IMR-90 (cell line): ENCODE results near the gene TENT5C. TPM values are rescaled to one million over a fixed set of nuclear protein-coding genes. Genes with fewer than 3 reads are reported as not detected.

Source experiments
- ATAC-seq: fragments of 200-7000 bp; cut with Tn5 transposase; 2 replicates; pipeline ENCODE4 v1.9.1; 2020; ENCODE audit warnings: low read depth, mild to moderate bottlenecking, moderate library complexity
- BruUV-seq: library from RNA; stranded (reverse); fragments of 400-500 nt; replicated peaks from 2 replicates; lab custom pipeline; 2021; lab: Mats Ljungman, UMichigan
- CTCF ChIA-PET: fragments of 300-600 bp; formaldehyde crosslinking; extraction: SDS; loops from one replicate; lab custom pipeline; 2021; ENCODE audit warnings: antibody characterized with exemption; lab: Yijun Ruan, JAX
- POLR2A ChIA-PET: fragments of 300-600 bp; sonication (Branson Sonifier 250); formaldehyde crosslinking; loops from one replicate; lab custom pipeline; 2022; ENCODE audit warnings: antibody characterized with exemption; ENCODE audit not compliant: unreplicated experiment; lab: Charles Lee
- DNase-seq: peaks from one replicate; pipeline ENCODE4 v3.0.0; 2013
- H2AFZ ChIP-seq: replicated peaks from 2 replicates; pipeline ENCODE3; 2013; ENCODE audit warnings: low read length, mild to moderate bottlenecking; ENCODE audit not compliant: poor library complexity
- H2AK5ac ChIP-seq: 2 replicates; pipeline ENCODE4 v1.6.1; 2013; ENCODE audit warnings: low read depth, low read length, inconsistent platforms
- H2AK9ac ChIP-seq: replicated peaks from 2 replicates; pipeline ENCODE3; 2013; ENCODE audit warnings: mild to moderate bottlenecking, low read depth, low read length, moderate library complexity; ENCODE audit not compliant: poor library complexity
- H2BK120ac ChIP-seq: 2 replicates; pipeline ENCODE4 v1.6.1; 2013; ENCODE audit warnings: low read depth, low read length, inconsistent platforms
- H2BK15ac ChIP-seq: 3 replicates; pipeline ENCODE4 v1.6.1; 2013; ENCODE audit warnings: low read depth, low read length, inconsistent platforms
- H2BK20ac ChIP-seq: 2 replicates; pipeline ENCODE4 v1.6.1; 2013; ENCODE audit warnings: low read depth, mild to moderate bottlenecking, inconsistent platforms, low read length, moderate library complexity
- H2BK5ac ChIP-seq: 2 replicates; pipeline ENCODE4 v1.6.1; 2013; ENCODE audit warnings: mild to moderate bottlenecking, low read depth, low read length, inconsistent platforms; ENCODE audit not compliant: poor library complexity, severe bottlenecking
- H3K14ac ChIP-seq: replicated peaks from 2 replicates; pipeline ENCODE4 v1.6.1; 2013; ENCODE audit warnings: low read depth, low read length, inconsistent platforms
- H3K18ac ChIP-seq: 2 replicates; pipeline ENCODE4 v1.6.1; 2013; ENCODE audit warnings: low read depth, low read length, control low read depth
- H3K23ac ChIP-seq: 2 replicates; pipeline ENCODE4 v1.6.1; 2013; ENCODE audit warnings: low read depth, low read length, inconsistent platforms
- H3K27ac ChIP-seq: 2 replicates; pipeline ENCODE4 v1.5.1; 2013; ENCODE audit warnings: mild to moderate bottlenecking, control low read depth, low read length; ENCODE audit not compliant: insufficient read depth
- H3K27me3 ChIP-seq: 2 replicates; pipeline ENCODE4 v1.6.1; 2013; ENCODE audit warnings: low read length; ENCODE audit not compliant: control insufficient read depth, insufficient read depth
- H3K36me3 ChIP-seq: 2 replicates; pipeline ENCODE4 v1.6.1; 2013; ENCODE audit warnings: low read length, mixed read lengths; ENCODE audit not compliant: control insufficient read depth, insufficient read depth
- H3K4ac ChIP-seq: 2 replicates; pipeline ENCODE4 v1.6.1; 2013; ENCODE audit warnings: low read depth, low read length, inconsistent platforms
- H3K4me1 ChIP-seq: 2 replicates; pipeline ENCODE4 v1.6.1; 2013; ENCODE audit warnings: low read length, mixed read lengths; ENCODE audit not compliant: control insufficient read depth, insufficient read depth
- H3K4me2 ChIP-seq: 2 replicates; pipeline ENCODE4 v1.6.1; 2013; ENCODE audit warnings: low read depth, mild to moderate bottlenecking, control low read depth, low read length, moderate library complexity
- H3K4me3 ChIP-seq: 2 replicates; pipeline ENCODE4 v1.5.1; 2013; ENCODE audit warnings: low read depth, mild to moderate bottlenecking, control low read depth, low read length, moderate library complexity; ENCODE audit not compliant: insufficient read depth
- H3K56ac ChIP-seq: 2 replicates; pipeline ENCODE4 v1.6.1; 2013; ENCODE audit warnings: low read length, inconsistent platforms; ENCODE audit not compliant: insufficient read depth; ENCODE audit errors: extremely low read depth
- H3K79me1 ChIP-seq, 2 experiments: 2 replicates each; pipeline ENCODE4 v1.6.1; 2013; ENCODE audit warnings: low read length in 2 of 2, inconsistent platforms in 1 of 2, low read depth in 1 of 2
- H3K9ac ChIP-seq: 2 replicates; pipeline ENCODE4 v1.6.1; 2013; ENCODE audit warnings: low read depth, low read length, control low read depth
- H3K9me1 ChIP-seq: 2 replicates; pipeline ENCODE4 v1.6.1; 2013; ENCODE audit warnings: low read length, inconsistent platforms; ENCODE audit not compliant: insufficient read depth
- H3K9me3 ChIP-seq: 2 replicates; pipeline ENCODE4 v1.6.1; 2013; ENCODE audit warnings: low read length; ENCODE audit not compliant: control insufficient read depth, insufficient read depth
- H4K20me1 ChIP-seq: 2 replicates; pipeline ENCODE4 v1.6.1; 2013; ENCODE audit warnings: low read length, inconsistent platforms; ENCODE audit not compliant: insufficient read depth
- H4K5ac ChIP-seq: 2 replicates; pipeline ENCODE4 v1.6.1; 2013; ENCODE audit warnings: mild to moderate bottlenecking, low read depth, low read length, control low read depth
- H4K8ac ChIP-seq, 2 experiments: 2 replicates each; pipeline ENCODE4 v1.6.1; 2013; ENCODE audit warnings: low read depth in 2 of 2, low read length in 2 of 2, control low read depth in 1 of 2, inconsistent platforms in 1 of 2
- H4K91ac ChIP-seq: 2 replicates; pipeline ENCODE4 v1.6.1; 2013; ENCODE audit warnings: low read depth, low read length, inconsistent platforms; ENCODE audit not compliant: insufficient read depth
- BHLHE40 ChIP-seq: fragments of 150-350 bp; IDR thresholded peaks from 2 replicates; pipeline ENCODE4 v1.6.1; 2016; ENCODE audit warnings: mild to moderate bottlenecking, low read depth, low read length
- CEBPB ChIP-seq: IDR thresholded peaks from 2 replicates; pipeline ENCODE4 v1.6.1; 2012; ENCODE audit warnings: low read depth, low read length, improper control_type of control experiment
- CHD1 ChIP-seq: IDR thresholded peaks from 2 replicates; pipeline ENCODE4 v1.6.1; 2012; ENCODE audit warnings: low read depth, low read length, improper control_type of control experiment
- CTCF ChIP-seq: conservative IDR thresholded peaks from 2 replicates; pipeline ENCODE4 v1.5.1; 2012; ENCODE audit warnings: mild to moderate bottlenecking, low read depth, low read length, improper control_type of control experiment
- FOS ChIP-seq: fragments of 150-350 bp; IDR thresholded peaks from 2 replicates; pipeline ENCODE4 v1.6.1; 2016; ENCODE audit warnings: low read depth, low read length
- MAFK ChIP-seq: IDR thresholded peaks from 2 replicates; pipeline ENCODE4 v1.6.1; 2012; ENCODE audit warnings: low read depth, low read length, improper control_type of control experiment
- MAZ ChIP-seq: IDR thresholded peaks from 2 replicates; pipeline ENCODE4 v1.6.1; 2012; ENCODE audit warnings: low read depth, mild to moderate bottlenecking, low read length, improper control_type of control experiment, moderate library complexity, borderline replicate concordance
- MXI1 ChIP-seq: IDR thresholded peaks from 2 replicates; pipeline ENCODE4 v1.6.1; 2012; ENCODE audit warnings: low read depth, mild to moderate bottlenecking, low read length, moderate library complexity, borderline replicate concordance
- NFE2L2 ChIP-seq: fragments of 150-350 bp; IDR thresholded peaks from 2 replicates; pipeline ENCODE4 v1.6.1; 2016; ENCODE audit warnings: low read depth, mild to moderate bottlenecking, low read length
- POLR2A ChIP-seq: IDR thresholded peaks from 2 replicates; pipeline ENCODE4 v1.6.1; 2012; ENCODE audit warnings: mild to moderate bottlenecking, low read depth, low read length
- RAD21 ChIP-seq: IDR thresholded peaks from 2 replicates; pipeline ENCODE4 v1.6.1; 2012; ENCODE audit warnings: low read length, improper control_type of control experiment
- RCOR1 ChIP-seq: IDR thresholded peaks from 2 replicates; pipeline ENCODE4 v1.6.1; 2012; ENCODE audit warnings: mild to moderate bottlenecking, low read length, improper control_type of control experiment; ENCODE audit not compliant: insufficient replicate concordance
- RFX5 ChIP-seq: IDR thresholded peaks from 2 replicates; pipeline ENCODE4 v1.8.0; 2012; ENCODE audit warnings: low read depth, mild to moderate bottlenecking, low read length, moderate library complexity
- SMC3 ChIP-seq: fragments of 150-350 bp; IDR thresholded peaks from 2 replicates; pipeline ENCODE4 v1.6.1; 2016; ENCODE audit warnings: low read depth, mild to moderate bottlenecking, antibody characterized with exemption, low read length, moderate library complexity
- WGBS, 2 experiments: methylation state at CpG; one replicate each; pipeline versions ENCODE4 v1.1.5 to v1.1.7; 2013; ENCODE audit warnings: missing lambda C conversion rate in 2 of 2; ENCODE audit not compliant: insufficient read length in 1 of 2; ENCODE audit errors: extremely low coverage in 2 of 2; 5-methylcytosine and 5-hydroxymethylcytosine counted together
- dilution Hi-C: fragments of 300-500 bp; cut with HindIII; formaldehyde crosslinking; loops from one replicate; pipeline ENCODE4 v1.14.3; 2018; ENCODE audit warnings: low sequenced_read_pairs; ENCODE audit not compliant: unreplicated experiment
- in situ Hi-C: fragments of 300-500 bp; cut with MboI; formaldehyde crosslinking; loops from 3 replicates; pipeline ENCODE4 v1.14.3; 2019; ENCODE audit warnings: low sequenced_read_pairs, inconsistent platforms, mixed read lengths
- intact Hi-C: fragments of 100-400 bp; cut with micrococcal nuclease; formaldehyde crosslinking; loops from 2 replicates; pipeline ENCODE4 v1.10.0; 2022
- polyA plus RNA-seq, 3 experiments: library from polyadenylated mRNA; depleted of rRNA; stranded (reverse); fragments of >200 nt; gene quantifications; 2 replicates each; pipeline ENCODE4 v1.2.3, GENCODE V29; 2012; ENCODE audit warnings: low replicate concordance in 1 of 3
- total RNA-seq: library from RNA; depleted of rRNA; stranded (reverse); fragments of >200 nt; gene quantifications from 2 replicates; pipeline ENCODE4 v1.2.3, GENCODE V29; 2012
- TF ChIP-seq, protein P1 (sequence below): fragments of 150-350 bp; IDR thresholded peaks from 2 replicates; pipeline ENCODE4 v1.6.1; 2017; ENCODE audit warnings: mild to moderate bottlenecking, antibody characterized with exemption, low read length, low read depth
- TF ChIP-seq, protein P2 (sequence below): fragments of 150-350 bp; IDR thresholded peaks from 2 replicates; pipeline ENCODE4 v1.6.1; 2016; ENCODE audit warnings: low read depth, mild to moderate bottlenecking, low read length, moderate library complexity, borderline replicate concordance

Gene TENT5C
- total and polyA plus RNA-seq, 2 of the 4 experiments (the other 2 are of a cell fraction) = 1.5 to 4.1 TPM

GRCh38 chr1:117652421-117652820 is 46.6 kb downstream of the TENT5C start:
- ATAC-seq (no peak), DNase-seq (peak; percentile 20)
- no peak overlapping the region for H2AFZ ChIP-seq
- no peaks in the 10 kb centered on the region for H3K27me3 ChIP-seq
- peak overlapping the region; percentile 5; the same call in 1 of the 2 replicates for H2AK5ac ChIP-seq
- ChIA-PET CTCF (no interaction called here), POLR2A (no interaction called here)
- 80 to 100% methylated on average over 1 to 2 of the region's 2 CpGs for WGBS, 2 experiments
- H3K18ac ChIP-seq = no peak overlapping the region
- dilution Hi-C loops (no loop called here), in situ Hi-C loops (no loop called here), intact Hi-C loops (no loop called here)
- no peak overlapping the region for H4K91ac ChIP-seq
- no peaks in the 10 kb centered on the region; the same call in 1 of the 2 replicates for H3K9me3 ChIP-seq
- H3K14ac ChIP-seq = no peak overlapping the region; the same call in 1 of the 2 replicates
- H2AK9ac ChIP-seq = no peak overlapping the region
- no peak overlapping the region for H4K8ac ChIP-seq
- H3K4ac ChIP-seq = no peak overlapping the region; the same call in 1 of the 2 replicates
- H2BK120ac ChIP-seq = 0 out of 2 replicates have a peak overlapping the region, but pooled peaks have one; percentile 26
- 0 out of 3 replicates have a peak overlapping the region, but pooled peaks have one; percentile 20 for H2BK15ac ChIP-seq
- no peak overlapping the region for H2BK5ac ChIP-seq
- no peaks in the 10 kb centered on the region for H3K36me3 ChIP-seq
- no peak overlapping the region for H3K23ac ChIP-seq
- TF ChIP-seq, protein P1, sequence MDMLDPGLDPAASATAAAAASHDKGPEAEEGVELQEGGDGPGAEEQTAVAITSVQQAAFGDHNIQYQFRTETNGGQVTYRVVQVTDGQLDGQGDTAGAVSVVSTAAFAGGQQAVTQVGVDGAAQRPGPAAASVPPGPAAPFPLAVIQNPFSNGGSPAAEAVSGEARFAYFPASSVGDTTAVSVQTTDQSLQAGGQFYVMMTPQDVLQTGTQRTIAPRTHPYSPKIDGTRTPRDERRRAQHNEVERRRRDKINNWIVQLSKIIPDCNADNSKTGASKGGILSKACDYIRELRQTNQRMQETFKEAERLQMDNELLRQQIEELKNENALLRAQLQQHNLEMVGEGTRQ = no peak
- TF ChIP-seq RFX5 = no peak
- no peak for TF ChIP-seq SMC3
- no peak for TF ChIP-seq BHLHE40
- no peak for TF ChIP-seq CEBPB
- no peak for TF ChIP-seq POLR2A
- no peak for TF ChIP-seq MAZ
- no peak for TF ChIP-seq FOS
- no peak for TF ChIP-seq MAFK
- no peak for TF ChIP-seq RAD21
- TF ChIP-seq MXI1 = no peak
- no peak for TF ChIP-seq RCOR1
- no peak for TF ChIP-seq NFE2L2
- TF ChIP-seq, protein P2, sequence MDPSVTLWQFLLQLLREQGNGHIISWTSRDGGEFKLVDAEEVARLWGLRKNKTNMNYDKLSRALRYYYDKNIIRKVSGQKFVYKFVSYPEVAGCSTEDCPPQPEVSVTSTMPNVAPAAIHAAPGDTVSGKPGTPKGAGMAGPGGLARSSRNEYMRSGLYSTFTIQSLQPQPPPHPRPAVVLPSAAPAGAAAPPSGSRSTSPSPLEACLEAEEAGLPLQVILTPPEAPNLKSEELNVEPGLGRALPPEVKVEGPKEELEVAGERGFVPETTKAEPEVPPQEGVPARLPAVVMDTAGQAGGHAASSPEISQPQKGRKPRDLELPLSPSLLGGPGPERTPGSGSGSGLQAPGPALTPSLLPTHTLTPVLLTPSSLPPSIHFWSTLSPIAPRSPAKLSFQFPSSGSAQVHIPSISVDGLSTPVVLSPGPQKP = no peak
- no peak for TF ChIP-seq CTCF
- TF ChIP-seq CHD1 = no peak
- no peak overlapping the region for H3K56ac ChIP-seq
- no peak overlapping the region for H3K9ac ChIP-seq
- H2BK20ac ChIP-seq = no peak overlapping the region
- H3K79me1 ChIP-seq = no peaks in the 10 kb centered on the region
- BruUV-seq = no TSS peak
- H3K4me2 ChIP-seq = no peak overlapping the region
- no peaks in the 10 kb centered on the region for H4K20me1 ChIP-seq
- no peak overlapping the region for H4K5ac ChIP-seq
- H3K4me1 ChIP-seq = peaks cover 11% of the 10 kb centered on the region
- no peak overlapping the region for H3K27ac ChIP-seq
- no peak overlapping the region for H3K4me3 ChIP-seq
- H3K9me1 ChIP-seq = 0 out of 2 replicates have a peak, but pooled peaks cover 4% of the 10 kb centered on the region
